Body of pancreas (tissue), 4 donors: ENCODE results near the gene KLHDC7B. TPM values are rescaled to one million over a fixed set of nuclear protein-coding genes. Genes with fewer than 3 reads are reported as not detected.
A peak's percentile ranks its signal among the peaks of the same experiment; 100 is the strongest.

Experiments
- ATAC-seq: fragments of 150-250 bp; one replicate; pipeline ENCODE4 v1.9.1; 2016
- DNase-seq, 4 donors: peaks; one replicate each; pipeline ENCODE4 v3.0.0-alpha.2; 2019
- H3K27ac ChIP-seq, 4 donors: fragments of 200-600 bp; sonication (generic); 1 replicate in 3 of 4; 2 replicates in 1 of 4; pipeline versions ENCODE4 v1.5.1 to v1.6.1; 2016 to 2019; ENCODE audit warnings: mild to moderate bottlenecking in 1 of 4, mixed read lengths in 1 of 4, moderate library complexity in 1 of 4
- H3K27me3 ChIP-seq, 2 donors: fragments of 200-600 bp; sonication (generic); one replicate each; pipeline ENCODE4 v1.6.0; 2016; ENCODE audit warnings: mild to moderate bottlenecking in 1 of 2
- H3K36me3 ChIP-seq, 2 donors: fragments of 200-600 bp; sonication (generic); replicated peaks in 1 of 2; 2 replicates each; pipeline ENCODE4 v1.5.1; 2016; ENCODE audit warnings: low read depth in 2 of 2; ENCODE audit not compliant: insufficient read depth in 1 of 2
- H3K4me1 ChIP-seq: fragments of 200-600 bp; sonication (generic); one replicate; pipeline ENCODE4 v1.6.0; 2016
- H3K4me3 ChIP-seq, 2 donors: fragments of 200-600 bp; sonication (generic); 1 replicate in 1 of 2; 2 replicates in 1 of 2; pipeline ENCODE4 v1.5.1; 2016 to 2019
- H3K9me3 ChIP-seq, 3 donors: fragments of 200-600 bp; sonication (generic); 1 replicate in 2 of 3; 2 replicates in 1 of 3; pipeline ENCODE4 v1.5.1; 2016
- CTCF ChIP-seq, 7 experiments: fragments of 450-650 bp in 4 of 7; fragments of 200-600 bp in 3 of 7; sonication (generic) in 3 of 7; IDR thresholded peaks; one replicate each; pipeline ENCODE4 v1.5.1; 2016 to 2019; ENCODE audit warnings: antibody characterized with exemption in 7 of 7
- POLR2A ChIP-seq, 3 donors: fragments of 450-650 bp; IDR thresholded peaks; one replicate each; pipeline ENCODE4 v1.6.1; 2016; ENCODE audit warnings: antibody characterized with exemption in 3 of 3, mild to moderate bottlenecking in 2 of 3
- WGBS, 2 donors: methylation state at CpG; one replicate each; pipeline ENCODE4 v1.1.5; 2017; 5-methylcytosine and 5-hydroxymethylcytosine counted together
- intact Hi-C: fragments of 100-400 bp; cut with DNase I; formaldehyde crosslinking; loops from one replicate; pipeline ENCODE4 v1.15.1; 2023
- total RNA-seq, 2 donors: library from RNA; depleted of rRNA; stranded (reverse); fragments of >200 nt; gene quantifications; one replicate each; pipeline ENCODE4 v1.1.0, GENCODE V29; 2016

Gene KLHDC7B
- total RNA-seq, 2 donors from 2014 or later = not detected

DNA sequence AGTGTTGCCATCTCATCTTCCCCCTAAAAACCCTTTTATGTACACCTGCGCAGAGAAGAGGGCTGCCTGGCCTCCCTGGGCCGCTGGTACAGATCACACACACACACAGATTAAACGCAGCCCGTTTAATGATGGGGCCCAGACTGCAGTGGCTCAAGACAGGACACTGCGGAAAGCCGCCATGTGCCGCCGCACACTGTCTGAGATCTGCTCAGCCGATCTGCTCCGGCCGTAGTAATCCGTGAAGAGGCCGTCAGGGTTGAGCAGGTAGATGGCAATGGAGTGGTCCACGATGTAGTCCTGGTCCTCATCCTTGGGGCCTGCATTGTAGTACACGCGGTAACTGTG is 22.3 kb upstream of the KLHDC7B start:
- no peak overlapping the region for H3K4me3 ChIP-seq
- ATAC-seq (no peak), DNase-seq (no peak)
- no peak for TF ChIP-seq CTCF (IDR thresholded peaks at IDR 0.05)
- TF ChIP-seq POLR2A (IDR thresholded peaks at IDR 0.05) = no peak
- 91 to 92% methylated on average over 8 to 16 of the region's 16 CpGs for WGBS, 2 donors
- H3K36me3 ChIP-seq = peaks cover 0 to 12% of the 10 kb centered on the region in 2 donors
- intact Hi-C loops = no loop called here
- H3K4me1 ChIP-seq = peaks cover 33% of the 10 kb centered on the region
- no peaks in the 10 kb centered on the region for H3K27me3 ChIP-seq
- H3K27ac ChIP-seq = no peak overlapping the region
- H3K9me3 ChIP-seq = no peaks in the 10 kb centered on the region

- Histone ChIP-seq H3K27ac (peak overlapping the region in 1 of 4 donors; percentile 92), H3K4me1 (peaks cover 33% of the 10 kb centered on the region), H3K9me3 (no peaks in the 10 kb centered on the region), H3K4me3 (no peak overlapping the region), H3K27me3 (no peaks in the 10 kb centered on the region), H3K36me3 (peaks cover 0 to 10% of the 10 kb centered on the region in 2 donors)
- intact Hi-C loops = no loop called here
- no peak for DNase-seq
- TF ChIP-seq CTCF (IDR thresholded peaks at IDR 0.05) (no peak), POLR2A (IDR thresholded peaks at IDR 0.05) (no peak)
- 75 to 80% methylated on average over 7 to 21 of the region's 25 CpGs for WGBS, 2 donors
- ATAC-seq = no peak
Observed at GRCh38 chr22:50523806-50524675, 21.7 kb upstream of the KLHDC7B start.

DNA sequence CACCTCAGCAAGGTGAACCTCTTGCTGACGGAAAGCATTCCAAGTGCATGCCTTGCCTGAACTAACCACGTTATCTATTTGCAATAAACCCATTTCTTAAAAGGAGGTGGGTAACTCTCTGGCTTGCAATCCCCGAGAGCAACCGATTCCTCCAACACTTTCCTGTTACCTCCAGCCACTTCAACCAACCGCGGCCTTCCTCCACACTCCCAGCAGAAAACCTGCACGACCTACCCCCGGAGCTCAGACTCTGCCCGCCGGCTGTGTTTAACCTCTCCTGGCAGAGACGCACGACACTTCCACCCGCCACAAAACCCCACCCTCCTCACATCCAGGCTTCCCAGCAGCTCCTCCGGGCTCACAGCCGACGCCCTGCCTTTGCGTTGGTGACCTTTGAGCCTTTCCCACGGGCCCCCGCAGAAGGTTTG is 21.0 kb upstream of the KLHDC7B start:
- ATAC-seq = no peak
- TF ChIP-seq POLR2A (IDR thresholded peaks at IDR 0.05) (no peak), CTCF (IDR thresholded peaks at IDR 0.05) (no peak)
- Histone ChIP-seq H3K4me3 (peak overlapping the region in 1 of 2 donors; percentile 59), H3K27me3 (peaks cover 0 to under 1% of the 10 kb centered on the region in 2 donors), H3K9me3 (no peaks in the 10 kb centered on the region), H3K27ac (peak overlapping the region; percentile 89 to 97 (median 92)), H3K4me1 (peaks cover 36% of the 10 kb centered on the region), H3K36me3 (peaks cover 0 to 7% of the 10 kb centered on the region in 2 donors)
- intact Hi-C loops = no loop called here
- WGBS, 2 donors = 5 to 11% methylated on average over 13 to 19 of the region's 19 CpGs
- no peak for DNase-seq

GRCh38 chr22:50525104-50525857 is 20.4 kb upstream of the KLHDC7B start, which contains the start of gene SCO2:
SCO2 (minus strand) TSS chr22:50525598; CDS start chr22:50524411, 1,187 bp downstream.
- Histone ChIP-seq H3K36me3 (peaks cover 0 to 7% of the 10 kb centered on the region in 2 donors), H3K4me1 (peaks cover 42% of the 10 kb centered on the region), H3K9me3 (no peaks in the 10 kb centered on the region), H3K4me3 (peak within 1 kb of the TSS; percentile 38 to 59), H3K27ac (peak within 1 kb of the TSS; percentile 89 to 97 (median 92)), H3K27me3 (peaks cover 0 to 6% of the 10 kb centered on the region in 2 donors)
- 0% methylated on average over 67 of the region's 84 CpGs; no CpG with 5 or more reads in 1 of the 2 donors for WGBS, 2 donors
- ATAC-seq = peak; percentile 83
- DNase-seq = peak; percentile 97 to 98 (median 98)
- intact Hi-C loops = no loop called here
- TF ChIP-seq POLR2A (IDR thresholded peaks at IDR 0.05) (peak; percentile 66 to 78 (median 70)), CTCF (IDR thresholded peaks at IDR 0.05) (peak in 6 of 7 experiments; percentile 21 to 69 (median 48))
